Stimulated activated CD4-positive, alpha-beta T cell treated with anti-CD3 and anti-CD28 coated beads, TNF-alpha, amount 100 ng/mL, for 48 hours (primary cell): ENCODE data around the gene KCNB1.
"Not testable (repeated sequence)": the region's sequence is repeated elsewhere in the genome, so short reads cannot be mapped to it uniquely, and the experiment has no call there.

ENCODE experiments used
- DNase-seq, 3 donors: peaks; one replicate each; pipeline ENCODE4 v3.0.0-alpha.2; 2020; ENCODE audit warnings: low read depth in 3 of 3

KCNB1 gene

DNA sequence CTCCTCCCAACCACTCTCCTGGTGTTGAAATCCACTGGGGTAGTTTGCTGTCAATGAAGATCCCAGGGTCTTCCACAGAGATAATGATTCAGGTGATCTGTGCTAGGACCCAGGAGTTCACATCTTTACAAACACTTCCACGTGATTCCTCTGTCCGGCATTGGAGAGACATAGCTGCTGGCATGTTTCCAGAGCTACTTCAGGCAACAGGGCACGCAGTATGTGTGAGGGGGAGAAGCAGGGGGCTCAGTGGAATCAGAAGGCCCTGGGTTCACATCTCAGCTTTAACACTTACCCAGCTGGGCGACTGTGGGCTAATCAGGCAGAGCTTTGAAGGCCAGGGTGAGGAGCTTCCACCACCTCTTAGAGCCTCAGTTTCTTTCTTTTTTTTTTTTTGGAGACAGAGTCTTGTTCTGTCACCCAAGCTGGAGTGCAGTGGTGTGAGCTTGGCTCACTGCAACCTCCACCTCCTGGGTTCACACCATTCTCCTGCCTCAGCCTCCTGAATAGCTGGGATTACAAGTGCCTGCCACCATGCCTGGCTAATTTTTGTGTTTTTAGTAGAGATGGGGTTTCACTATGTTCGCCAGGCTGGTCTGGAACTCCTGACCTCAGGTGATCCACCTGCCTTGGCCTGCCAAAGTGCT, 72.4 kb downstream of the KCNB1 start:
- DNase-seq = not testable (repeated sequence)

DNA sequence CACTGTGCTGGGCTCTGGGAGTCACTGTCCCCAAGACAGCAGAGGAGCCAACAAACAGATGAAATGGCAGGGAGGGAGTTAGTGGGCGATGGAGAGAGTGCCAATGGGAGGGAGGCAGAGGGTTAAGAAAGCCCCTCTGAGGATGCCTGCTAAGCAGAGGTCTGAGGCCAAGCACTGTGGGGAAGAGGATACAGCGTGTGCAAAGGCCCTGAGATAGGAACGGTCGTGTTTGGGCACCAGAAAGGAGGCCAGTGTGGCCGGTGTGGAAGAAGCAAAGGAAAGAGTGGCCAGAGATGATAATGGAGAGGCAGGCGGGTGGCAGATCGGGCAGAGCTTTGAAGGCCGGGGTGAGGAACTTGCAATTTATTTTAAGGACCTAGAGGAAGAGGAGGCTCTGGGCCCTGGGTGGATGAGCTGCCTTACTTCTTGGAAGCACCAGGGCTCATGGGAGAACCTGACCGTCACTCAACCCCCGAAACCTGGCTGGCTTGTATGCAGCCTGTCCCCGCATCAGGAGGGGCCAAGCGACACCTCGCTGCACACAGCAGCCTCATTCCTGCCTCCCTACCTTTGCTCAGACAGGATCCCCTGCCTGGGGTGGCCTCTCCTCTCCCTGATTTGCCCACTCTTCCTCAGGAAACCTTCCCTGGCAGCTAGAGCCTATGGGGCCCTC, 73.0 kb downstream of the KCNB1 start:
- DNase-seq = no peak

DNA sequence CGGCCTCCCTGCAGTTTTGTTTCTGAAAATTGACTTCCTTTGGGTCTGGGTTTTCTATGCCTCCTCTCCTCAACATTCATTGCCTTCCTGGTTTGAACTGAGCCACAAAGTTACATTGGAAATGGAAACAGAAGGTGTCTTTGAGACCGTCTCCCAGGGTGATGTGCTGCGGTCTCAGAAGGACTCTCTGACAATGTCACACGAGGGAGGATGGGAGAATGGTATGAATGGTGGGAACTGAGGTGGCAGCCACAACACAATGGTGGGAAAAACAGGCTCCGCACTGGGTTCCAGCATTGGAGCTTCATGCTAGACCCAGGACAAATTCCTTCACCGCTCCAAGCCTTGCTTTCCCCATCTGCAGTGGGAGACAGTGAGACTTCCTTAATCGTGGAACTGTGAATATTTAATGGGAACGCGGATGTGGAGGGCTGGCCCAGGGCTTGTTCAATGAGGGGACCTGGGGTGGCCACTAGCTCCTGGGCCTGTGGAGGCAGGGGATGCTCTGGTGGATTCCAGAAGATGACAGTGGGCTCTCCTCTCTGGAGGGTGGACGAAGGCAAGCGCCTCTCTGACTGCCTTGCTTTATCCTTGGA, 73.9 kb downstream of the KCNB1 start:
- no peak for DNase-seq

DNA sequence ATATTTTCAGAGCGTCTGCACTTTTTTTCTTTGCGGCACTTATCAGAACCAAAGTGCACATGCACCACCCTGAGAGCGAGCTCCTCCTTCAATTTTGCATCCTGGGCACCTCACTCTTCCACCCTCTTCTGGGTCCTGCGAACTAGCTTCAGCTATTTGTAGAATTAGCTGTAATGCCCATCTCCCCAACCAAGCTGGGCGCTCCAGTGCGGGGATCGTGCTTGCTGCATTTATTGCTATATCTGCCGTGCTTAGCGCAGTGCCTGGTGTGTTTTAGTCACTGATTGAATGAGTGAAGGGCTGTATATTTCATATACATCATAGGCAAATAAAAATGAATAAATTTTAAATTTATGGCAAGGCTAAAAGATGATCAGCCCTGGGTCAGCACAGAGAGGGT, 75.8 kb downstream of the KCNB1 start:
- DNase-seq = no peak

DNA sequence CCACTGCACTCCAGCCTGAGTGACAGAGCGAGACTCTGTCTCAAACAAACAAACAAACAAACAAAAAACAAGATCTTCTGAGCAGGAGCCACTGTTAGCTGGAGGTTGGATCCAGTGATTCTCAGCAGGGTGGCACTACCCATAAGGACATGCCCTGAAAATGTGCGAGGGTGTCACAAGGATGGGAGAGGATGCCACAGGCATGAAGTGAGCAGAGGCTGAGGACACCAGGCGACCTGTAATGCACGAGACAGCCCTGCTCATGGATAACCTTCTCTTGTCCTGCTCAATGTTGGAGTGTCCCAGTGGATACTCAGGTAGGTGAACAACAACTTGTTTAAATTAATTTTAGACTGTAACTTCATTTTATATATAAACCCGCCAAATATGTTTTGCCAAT, 76.8 kb downstream of the KCNB1 start:
- no peak for DNase-seq

DNA sequence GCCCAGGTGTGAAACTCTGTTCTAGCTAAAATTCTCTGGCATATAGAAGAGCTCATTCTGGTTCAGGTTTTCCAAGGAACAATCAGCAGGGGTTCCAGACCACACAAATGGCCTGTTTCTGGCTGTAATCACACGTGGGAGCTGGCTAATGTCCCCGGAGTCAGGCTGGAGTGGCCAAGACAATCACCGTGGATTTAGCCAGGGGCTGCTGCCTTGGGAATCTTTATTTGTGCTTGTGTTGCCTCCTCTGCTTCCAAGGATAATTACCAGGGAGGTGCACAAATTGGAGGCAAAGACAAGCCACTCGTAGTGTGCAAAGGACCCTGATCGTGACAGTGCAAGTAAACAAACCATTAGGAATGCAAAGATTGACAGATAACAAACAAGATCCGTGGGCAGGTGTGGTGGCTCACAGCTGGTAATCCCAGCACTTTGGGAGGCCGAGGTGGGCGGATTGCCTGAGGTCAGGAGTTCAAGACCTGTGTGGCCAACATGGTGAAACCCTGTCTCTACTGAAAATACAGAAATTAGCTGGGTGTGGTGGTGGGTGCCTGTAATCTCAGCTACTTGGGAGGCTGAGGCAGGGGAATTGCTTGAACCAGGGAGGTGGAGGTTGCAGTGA, 77.3 kb downstream of the KCNB1 start:
- no peak for DNase-seq

DNA sequence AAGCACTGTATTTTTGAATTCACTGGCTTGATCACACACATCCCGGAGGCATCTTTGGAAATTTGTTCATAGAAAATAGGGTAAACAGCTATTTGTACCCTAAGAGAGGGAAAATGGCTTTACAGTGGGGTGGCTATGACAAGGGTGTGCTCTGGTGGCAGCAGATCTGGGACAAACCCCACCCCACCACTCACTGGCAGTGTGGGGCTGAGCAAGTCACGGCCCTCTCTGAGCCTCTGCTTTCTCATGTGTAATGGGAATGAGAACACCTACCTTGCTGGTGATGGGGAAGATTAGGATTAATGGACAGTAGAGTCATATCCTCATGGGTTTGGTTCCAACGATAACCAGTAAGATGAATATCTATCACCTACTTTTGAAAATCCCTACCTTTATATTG, 78.0 kb downstream of the KCNB1 start:
- no peak for DNase-seq

DNA sequence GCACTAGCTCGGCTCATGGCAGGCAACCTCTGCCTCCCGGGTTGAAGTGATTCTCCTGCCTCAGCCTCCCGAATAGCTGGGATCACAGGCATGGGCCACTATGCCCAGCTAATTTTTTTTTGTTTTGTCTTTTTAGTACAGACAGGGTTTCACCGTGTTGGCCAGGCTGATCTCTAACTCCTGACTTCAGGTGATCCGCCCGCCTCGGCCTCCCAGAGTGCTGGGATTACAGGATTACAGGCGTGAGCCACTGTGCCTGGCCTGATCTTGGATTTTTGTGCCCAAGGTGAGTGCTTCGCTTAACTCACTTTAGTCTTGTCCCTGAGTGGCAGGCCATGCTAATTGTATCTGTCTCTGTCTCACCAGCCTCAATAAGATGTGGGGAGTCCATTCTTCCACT, 78.6 kb downstream of the KCNB1 start:
- no peak for DNase-seq

DNA sequence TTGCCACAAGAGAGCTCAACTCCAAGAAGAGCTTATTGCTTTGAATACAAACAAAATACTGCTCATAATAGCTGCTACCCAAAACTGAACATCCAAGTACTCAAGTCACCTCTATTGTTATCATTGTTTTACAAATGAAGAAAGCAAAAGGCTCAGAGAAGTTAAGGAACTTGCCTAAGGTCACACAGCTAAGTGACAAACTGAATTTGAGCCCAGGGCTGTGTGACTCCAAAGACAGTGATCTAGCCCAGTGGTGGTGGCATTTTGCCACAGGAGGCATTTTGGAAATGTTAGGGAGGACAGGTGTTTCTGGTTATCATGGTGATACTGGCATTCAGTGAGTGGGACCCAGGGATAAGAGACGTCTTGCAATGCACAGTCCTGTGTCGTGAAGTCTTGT, 79.5 kb downstream of the KCNB1 start:
- DNase-seq = no peak

DNA sequence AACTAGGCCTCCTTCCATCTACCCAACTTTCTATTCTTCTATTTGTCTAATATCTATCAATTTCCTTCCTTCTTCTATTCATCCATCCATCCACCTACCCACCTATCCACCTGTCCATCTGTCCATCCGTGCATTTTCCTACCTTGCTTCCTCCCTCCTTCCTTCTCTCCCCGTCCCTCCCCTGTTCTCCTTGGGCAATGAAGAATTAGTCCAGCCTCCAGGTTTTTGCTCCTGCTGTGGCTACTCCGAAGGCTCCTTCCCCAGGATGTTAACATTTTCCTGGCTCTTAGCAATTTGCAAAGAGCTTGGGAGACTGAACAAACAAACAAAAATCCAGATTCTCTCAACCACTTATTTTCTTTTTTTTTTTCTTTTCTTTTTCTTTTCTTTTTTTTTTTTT, 81.6 kb downstream of the KCNB1 start:
- DNase-seq = no peak

DNA sequence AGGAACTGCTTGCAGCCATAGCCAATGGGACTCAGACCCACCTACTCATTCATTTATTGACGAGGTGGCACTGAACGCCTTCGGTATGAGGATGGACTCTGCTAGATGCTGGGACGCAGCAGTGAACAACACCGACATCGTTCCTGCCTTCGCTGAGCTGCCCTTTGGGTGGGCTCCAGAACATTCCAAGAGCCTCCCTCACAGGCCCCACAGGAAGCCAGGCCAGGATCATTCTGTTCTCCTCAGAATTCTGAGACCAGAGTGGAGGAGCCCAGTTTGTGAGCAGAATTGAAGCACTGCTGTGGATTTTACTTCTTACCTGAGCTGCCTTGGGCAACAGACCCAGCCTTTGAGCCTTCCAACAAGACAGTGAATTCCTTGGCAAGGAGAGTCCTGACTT, 82.1 kb downstream of the KCNB1 start:
- DNase-seq = no peak

DNA sequence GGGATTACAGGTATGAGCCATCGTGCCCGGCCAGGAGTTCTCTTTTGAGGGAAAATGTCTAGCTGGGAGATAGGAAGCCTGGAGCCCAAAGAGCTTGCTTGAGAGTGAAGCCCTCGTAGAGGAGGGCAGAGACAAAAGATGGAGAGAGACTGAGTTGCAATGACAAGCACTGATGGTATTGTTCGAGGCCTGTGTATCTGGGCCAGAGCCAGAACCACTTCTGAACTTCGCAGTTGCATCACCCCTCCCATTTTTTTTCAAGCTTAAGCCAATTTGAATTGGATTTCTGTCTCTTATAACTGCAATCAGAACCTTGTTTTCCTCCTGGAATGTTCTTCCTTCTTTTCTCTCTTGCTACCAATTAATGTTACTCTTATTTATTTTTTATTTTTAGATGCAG, 83.1 kb downstream of the KCNB1 start:
- DNase-seq = no peak

DNA sequence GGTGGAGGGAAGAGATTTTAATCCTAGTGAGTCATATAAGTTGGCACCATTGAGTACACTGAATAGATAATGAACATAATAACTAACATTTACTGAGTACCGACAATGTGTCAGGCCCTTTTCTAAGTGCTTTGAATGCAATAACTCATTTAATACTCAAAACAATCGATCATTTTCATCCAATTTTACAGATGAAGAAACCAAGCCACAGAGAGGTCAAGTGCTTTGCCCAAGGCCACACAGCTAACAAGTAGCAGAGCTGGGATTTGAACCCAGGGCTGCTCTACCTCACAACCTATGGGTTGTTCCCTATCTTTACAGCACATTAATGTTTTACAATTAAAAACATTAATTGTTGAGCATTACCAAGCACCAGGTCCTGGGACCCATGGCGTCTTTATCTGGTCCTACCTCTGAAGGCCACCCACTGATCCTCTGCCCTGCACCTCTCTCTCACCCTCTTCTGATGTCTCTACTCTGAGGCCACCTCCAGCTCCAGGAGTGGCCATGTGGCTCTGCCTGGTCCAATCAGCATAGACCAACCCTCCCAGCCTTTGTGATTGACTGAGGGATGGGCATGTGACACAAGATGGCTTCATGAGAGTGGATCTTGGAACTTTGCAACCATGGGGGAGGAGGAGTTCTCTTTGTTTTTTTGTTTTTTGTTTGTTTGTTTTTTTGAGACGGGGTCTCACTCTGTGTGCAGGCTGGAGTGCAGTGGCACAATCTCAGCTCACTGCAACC, 83.9 kb downstream of the KCNB1 start:
- no peak for DNase-seq

DNA sequence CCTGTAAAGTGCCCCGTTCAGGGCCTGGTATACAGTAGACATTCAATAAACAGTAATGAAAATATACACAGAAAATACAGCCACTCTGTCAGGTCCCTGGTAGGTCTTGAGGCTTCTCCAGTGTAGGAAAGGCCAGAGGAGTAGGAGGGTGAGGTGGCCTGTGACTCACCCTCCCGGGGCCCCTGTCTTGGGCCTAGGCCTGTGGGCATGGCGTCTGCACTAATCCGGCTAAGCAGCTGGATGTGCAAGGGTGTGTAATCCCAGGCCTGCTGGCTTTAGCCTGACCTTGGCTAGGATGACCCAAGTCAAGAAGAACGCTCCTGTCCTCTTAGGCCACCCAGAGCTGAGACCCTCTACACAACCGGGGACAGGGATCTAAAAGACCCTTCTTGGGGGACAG, 84.9 kb downstream of the KCNB1 start:
- no peak for DNase-seq

DNA sequence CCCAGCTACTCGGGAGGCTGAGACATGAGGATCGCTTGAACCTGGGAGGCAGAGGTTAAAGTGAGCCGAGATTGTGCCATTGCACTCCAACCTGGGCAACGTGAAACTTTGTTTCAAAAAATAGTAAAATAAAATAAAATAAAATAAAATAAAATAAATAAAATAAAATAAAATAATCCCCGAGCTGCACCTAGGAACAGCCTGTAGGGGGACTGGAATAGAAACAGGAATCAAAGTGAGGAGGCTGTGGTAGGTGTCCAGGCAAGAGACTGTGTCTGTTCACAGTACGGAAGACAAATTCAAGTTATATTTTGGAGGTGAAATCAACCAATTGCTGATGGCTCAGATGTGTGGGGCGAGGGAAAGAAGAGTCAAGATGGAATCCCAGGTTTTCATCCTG, 86.2 kb downstream of the KCNB1 start:
- DNase-seq = no peak

DNA sequence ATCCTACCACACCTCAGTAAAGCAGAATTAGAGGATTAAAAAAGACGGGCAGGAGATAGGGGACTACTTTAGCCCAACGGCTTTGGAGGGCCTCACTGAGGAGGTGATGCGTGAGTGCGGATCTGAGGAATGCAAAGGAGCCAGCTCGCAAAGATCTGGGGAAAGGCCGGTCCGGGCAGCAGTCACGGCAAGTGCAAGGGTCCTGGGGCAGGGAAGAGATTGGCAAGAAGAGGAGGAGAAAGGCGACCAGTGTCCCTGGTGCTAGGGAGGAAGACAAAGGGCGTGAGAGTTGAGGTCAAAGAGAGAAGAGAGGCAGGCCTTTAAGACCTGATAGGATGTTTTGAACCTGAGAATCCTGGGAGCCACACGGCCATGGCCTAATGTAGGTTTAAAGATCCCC, 86.8 kb downstream of the KCNB1 start:
- DNase-seq = no peak

DNA sequence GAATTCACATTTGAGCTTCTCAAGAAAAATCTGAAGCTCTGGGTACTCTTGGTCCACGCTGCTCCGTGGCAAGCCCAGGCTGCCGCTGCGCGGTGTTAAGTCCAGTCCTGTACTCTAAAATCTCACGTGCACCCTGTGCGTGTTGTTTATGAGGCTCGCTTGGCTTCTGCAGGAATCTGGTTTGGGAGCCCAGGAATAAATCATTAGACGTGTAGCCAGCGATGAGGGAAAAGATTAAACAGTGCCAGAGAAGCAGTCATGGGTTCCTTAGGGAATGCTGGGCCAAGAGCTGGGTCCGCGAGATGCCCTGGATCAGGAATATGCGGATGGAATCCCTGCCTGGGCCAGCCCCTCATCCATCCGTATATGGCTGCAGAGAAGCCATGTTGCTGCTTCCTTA, 87.3 kb downstream of the KCNB1 start:
- DNase-seq = no peak

DNA sequence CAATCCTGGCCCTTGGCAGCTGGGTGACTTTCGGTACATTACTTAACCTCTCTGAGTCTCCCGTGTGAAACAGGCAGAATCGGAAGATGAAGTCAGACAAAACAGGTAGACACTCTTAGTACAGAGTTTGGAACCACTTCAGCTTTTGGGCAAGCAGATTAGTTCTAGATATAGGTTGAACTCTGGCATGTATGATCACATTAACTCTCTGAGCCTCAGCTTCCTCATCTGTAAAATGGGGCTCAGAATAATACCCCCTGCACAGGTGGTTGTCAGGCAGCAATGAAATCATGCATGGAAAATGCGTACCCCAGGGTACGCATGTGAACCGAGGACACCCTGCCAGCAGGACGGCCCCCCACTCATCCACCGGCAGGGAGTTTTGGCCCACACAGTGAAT, 87.7 kb downstream of the KCNB1 start:
- no peak for DNase-seq

DNA sequence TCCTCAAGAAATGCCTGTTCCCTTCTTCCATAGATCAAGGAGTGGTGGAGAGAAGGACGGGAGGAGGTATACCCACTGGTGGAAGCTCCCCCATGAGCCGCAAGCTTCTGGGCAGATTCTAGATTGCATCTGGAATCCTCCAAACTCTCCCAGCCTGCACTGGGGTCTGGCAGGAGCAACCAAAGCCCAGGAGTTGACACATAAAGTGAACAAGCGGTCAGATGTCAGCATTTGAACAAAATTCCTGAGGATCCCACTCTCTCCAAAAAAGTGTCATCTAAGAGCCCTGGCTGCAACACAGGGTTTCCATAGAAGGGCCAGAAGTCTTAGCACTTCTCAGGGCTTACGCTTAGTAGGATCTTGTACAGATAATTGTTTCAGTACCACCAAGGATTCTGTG, 88.2 kb downstream of the KCNB1 start:
- DNase-seq = no peak

DNA sequence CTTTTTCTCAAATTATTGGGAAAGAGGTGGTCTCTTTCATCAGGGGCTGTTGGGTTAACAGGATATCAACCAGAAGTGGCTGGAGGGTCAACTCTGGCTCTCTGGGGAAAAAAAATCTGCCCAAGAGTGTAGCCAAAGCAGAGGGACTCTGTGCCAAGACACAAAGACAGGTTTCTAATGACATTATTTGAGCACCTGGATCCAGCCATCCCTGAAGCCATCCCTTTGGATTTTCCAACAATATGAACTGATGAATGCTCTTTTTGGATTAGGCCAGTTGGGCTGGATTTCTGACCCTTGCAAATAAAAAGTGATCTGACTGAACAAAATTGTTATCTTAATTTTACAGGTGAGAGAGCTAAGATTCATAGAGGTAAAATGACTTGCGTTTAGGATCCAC, 88.7 kb downstream of the KCNB1 start:
- DNase-seq = no peak

DNA sequence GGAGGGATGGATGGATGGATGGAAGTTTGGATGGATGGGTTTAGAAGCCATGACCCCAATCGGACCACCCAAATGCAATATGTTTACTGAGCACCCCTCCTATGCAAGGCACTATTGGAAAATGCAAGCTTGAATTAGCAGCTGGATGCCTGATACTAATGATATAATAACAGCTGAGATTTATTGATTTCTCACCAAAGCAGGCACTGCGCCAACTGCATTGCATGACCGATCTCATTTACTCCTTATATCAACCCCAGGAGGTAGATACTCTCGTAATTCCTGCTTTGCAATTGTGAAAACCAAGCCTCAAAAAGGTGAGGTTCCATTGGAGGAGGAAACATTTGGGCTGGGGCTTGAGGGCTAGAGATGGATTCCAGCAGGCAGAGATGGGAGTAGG, 89.7 kb downstream of the KCNB1 start:
- no peak for DNase-seq
